ENCODE measurements around the gene SNX3.

DNA sequence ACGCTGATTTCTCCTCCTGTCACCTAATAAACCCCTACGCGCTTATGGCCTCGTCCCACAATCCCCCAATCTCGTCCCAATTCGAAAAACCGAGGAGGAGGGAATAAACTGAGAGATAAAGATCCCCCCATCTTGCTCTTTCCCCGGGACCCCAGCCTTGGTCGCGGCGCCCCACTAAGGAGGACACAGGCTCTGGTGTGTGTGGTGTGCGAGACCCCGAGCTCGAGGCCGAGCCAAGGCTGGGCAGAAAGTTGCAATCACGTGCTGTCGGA, 96.4 kb downstream of the SNX3 start:
- TF ChIP-seq CTCF (conservative IDR thresholded peaks at IDR 0.05; ENCODE audit: low read depth, low read length) (no peak), EZH2 (IDR thresholded peaks at IDR 0.05; ENCODE audit: borderline replicate concordance, low read depth, low read length, poor library complexity, severe bottlenecking) (no peak)

All from A673 (cell line).